IMR-90 (cell line): Measurements from ENCODE around the gene FXR2. TPM values are rescaled to one million over a fixed set of nuclear protein-coding genes. Genes with fewer than 3 reads are reported as not detected.

Source experiments
- ATAC-seq: fragments of 200-7000 bp; cut with Tn5 transposase; 2 replicates; pipeline ENCODE4 v1.9.1; 2020; ENCODE audit warnings: low read depth, mild to moderate bottlenecking, moderate library complexity
- BruUV-seq: library from RNA; stranded (reverse); fragments of 400-500 nt; replicated peaks from 2 replicates; lab custom pipeline; 2021; lab: Mats Ljungman, UMichigan
- CTCF ChIA-PET: fragments of 300-600 bp; formaldehyde crosslinking; extraction: SDS; loops from one replicate; lab custom pipeline; 2021; ENCODE audit warnings: antibody characterized with exemption; lab: Yijun Ruan, JAX
- POLR2A ChIA-PET: fragments of 300-600 bp; sonication (Branson Sonifier 250); formaldehyde crosslinking; loops from one replicate; lab custom pipeline; 2022; ENCODE audit warnings: antibody characterized with exemption; ENCODE audit not compliant: unreplicated experiment; lab: Charles Lee
- DNase-seq: peaks from one replicate; pipeline ENCODE4 v3.0.0; 2013
- H2AFZ ChIP-seq: replicated peaks from 2 replicates; pipeline ENCODE3; 2013; ENCODE audit warnings: low read length, mild to moderate bottlenecking; ENCODE audit not compliant: poor library complexity
- H2AK5ac ChIP-seq: 2 replicates; pipeline ENCODE4 v1.6.1; 2013; ENCODE audit warnings: low read depth, low read length, inconsistent platforms
- H2AK9ac ChIP-seq: replicated peaks from 2 replicates; pipeline ENCODE3; 2013; ENCODE audit warnings: mild to moderate bottlenecking, low read depth, low read length, moderate library complexity; ENCODE audit not compliant: poor library complexity
- H2BK120ac ChIP-seq: 2 replicates; pipeline ENCODE4 v1.6.1; 2013; ENCODE audit warnings: low read depth, low read length, inconsistent platforms
- H2BK15ac ChIP-seq: 3 replicates; pipeline ENCODE4 v1.6.1; 2013; ENCODE audit warnings: low read depth, low read length, inconsistent platforms
- H2BK20ac ChIP-seq: 2 replicates; pipeline ENCODE4 v1.6.1; 2013; ENCODE audit warnings: low read depth, mild to moderate bottlenecking, inconsistent platforms, low read length, moderate library complexity
- H2BK5ac ChIP-seq: 2 replicates; pipeline ENCODE4 v1.6.1; 2013; ENCODE audit warnings: mild to moderate bottlenecking, low read depth, low read length, inconsistent platforms; ENCODE audit not compliant: poor library complexity, severe bottlenecking
- H3K14ac ChIP-seq: replicated peaks from 2 replicates; pipeline ENCODE4 v1.6.1; 2013; ENCODE audit warnings: low read depth, low read length, inconsistent platforms
- H3K18ac ChIP-seq: 2 replicates; pipeline ENCODE4 v1.6.1; 2013; ENCODE audit warnings: low read depth, low read length, control low read depth
- H3K23ac ChIP-seq: 2 replicates; pipeline ENCODE4 v1.6.1; 2013; ENCODE audit warnings: low read depth, low read length, inconsistent platforms
- H3K27ac ChIP-seq: 2 replicates; pipeline ENCODE4 v1.5.1; 2013; ENCODE audit warnings: mild to moderate bottlenecking, control low read depth, low read length; ENCODE audit not compliant: insufficient read depth
- H3K27me3 ChIP-seq: 2 replicates; pipeline ENCODE4 v1.6.1; 2013; ENCODE audit warnings: low read length; ENCODE audit not compliant: control insufficient read depth, insufficient read depth
- H3K36me3 ChIP-seq: 2 replicates; pipeline ENCODE4 v1.6.1; 2013; ENCODE audit warnings: low read length, mixed read lengths; ENCODE audit not compliant: control insufficient read depth, insufficient read depth
- H3K4ac ChIP-seq: 2 replicates; pipeline ENCODE4 v1.6.1; 2013; ENCODE audit warnings: low read depth, low read length, inconsistent platforms
- H3K4me1 ChIP-seq: 2 replicates; pipeline ENCODE4 v1.6.1; 2013; ENCODE audit warnings: low read length, mixed read lengths; ENCODE audit not compliant: control insufficient read depth, insufficient read depth
- H3K4me2 ChIP-seq: 2 replicates; pipeline ENCODE4 v1.6.1; 2013; ENCODE audit warnings: low read depth, mild to moderate bottlenecking, control low read depth, low read length, moderate library complexity
- H3K4me3 ChIP-seq: 2 replicates; pipeline ENCODE4 v1.5.1; 2013; ENCODE audit warnings: low read depth, mild to moderate bottlenecking, control low read depth, low read length, moderate library complexity; ENCODE audit not compliant: insufficient read depth
- H3K56ac ChIP-seq: 2 replicates; pipeline ENCODE4 v1.6.1; 2013; ENCODE audit warnings: low read length, inconsistent platforms; ENCODE audit not compliant: insufficient read depth; ENCODE audit errors: extremely low read depth
- H3K79me1 ChIP-seq, 2 experiments: 2 replicates each; pipeline ENCODE4 v1.6.1; 2013; ENCODE audit warnings: low read length in 2 of 2, inconsistent platforms in 1 of 2, low read depth in 1 of 2
- H3K9ac ChIP-seq: 2 replicates; pipeline ENCODE4 v1.6.1; 2013; ENCODE audit warnings: low read depth, low read length, control low read depth
- H3K9me1 ChIP-seq: 2 replicates; pipeline ENCODE4 v1.6.1; 2013; ENCODE audit warnings: low read length, inconsistent platforms; ENCODE audit not compliant: insufficient read depth
- H3K9me3 ChIP-seq: 2 replicates; pipeline ENCODE4 v1.6.1; 2013; ENCODE audit warnings: low read length; ENCODE audit not compliant: control insufficient read depth, insufficient read depth
- H4K20me1 ChIP-seq: 2 replicates; pipeline ENCODE4 v1.6.1; 2013; ENCODE audit warnings: low read length, inconsistent platforms; ENCODE audit not compliant: insufficient read depth
- H4K5ac ChIP-seq: 2 replicates; pipeline ENCODE4 v1.6.1; 2013; ENCODE audit warnings: mild to moderate bottlenecking, low read depth, low read length, control low read depth
- H4K8ac ChIP-seq, 2 experiments: 2 replicates each; pipeline ENCODE4 v1.6.1; 2013; ENCODE audit warnings: low read depth in 2 of 2, low read length in 2 of 2, control low read depth in 1 of 2, inconsistent platforms in 1 of 2
- H4K91ac ChIP-seq: 2 replicates; pipeline ENCODE4 v1.6.1; 2013; ENCODE audit warnings: low read depth, low read length, inconsistent platforms; ENCODE audit not compliant: insufficient read depth
- BHLHE40 ChIP-seq: fragments of 150-350 bp; IDR thresholded peaks from 2 replicates; pipeline ENCODE4 v1.6.1; 2016; ENCODE audit warnings: mild to moderate bottlenecking, low read depth, low read length
- CEBPB ChIP-seq: IDR thresholded peaks from 2 replicates; pipeline ENCODE4 v1.6.1; 2012; ENCODE audit warnings: low read depth, low read length, improper control_type of control experiment
- CHD1 ChIP-seq: IDR thresholded peaks from 2 replicates; pipeline ENCODE4 v1.6.1; 2012; ENCODE audit warnings: low read depth, low read length, improper control_type of control experiment
- CTCF ChIP-seq: conservative IDR thresholded peaks from 2 replicates; pipeline ENCODE4 v1.5.1; 2012; ENCODE audit warnings: mild to moderate bottlenecking, low read depth, low read length, improper control_type of control experiment
- ELK1 ChIP-seq: fragments of 150-350 bp; IDR thresholded peaks from 2 replicates; pipeline ENCODE4 v1.6.1; 2016; ENCODE audit warnings: low read depth, mild to moderate bottlenecking, low read length, moderate library complexity, borderline replicate concordance
- FOS ChIP-seq: fragments of 150-350 bp; IDR thresholded peaks from 2 replicates; pipeline ENCODE4 v1.6.1; 2016; ENCODE audit warnings: low read depth, low read length
- MAFK ChIP-seq: IDR thresholded peaks from 2 replicates; pipeline ENCODE4 v1.6.1; 2012; ENCODE audit warnings: low read depth, low read length, improper control_type of control experiment
- MXI1 ChIP-seq: IDR thresholded peaks from 2 replicates; pipeline ENCODE4 v1.6.1; 2012; ENCODE audit warnings: low read depth, mild to moderate bottlenecking, low read length, moderate library complexity, borderline replicate concordance
- NFE2L2 ChIP-seq: fragments of 150-350 bp; IDR thresholded peaks from 2 replicates; pipeline ENCODE4 v1.6.1; 2016; ENCODE audit warnings: low read depth, mild to moderate bottlenecking, low read length
- POLR2A ChIP-seq: IDR thresholded peaks from 2 replicates; pipeline ENCODE4 v1.6.1; 2012; ENCODE audit warnings: mild to moderate bottlenecking, low read depth, low read length
- RAD21 ChIP-seq: IDR thresholded peaks from 2 replicates; pipeline ENCODE4 v1.6.1; 2012; ENCODE audit warnings: low read length, improper control_type of control experiment
- RCOR1 ChIP-seq: IDR thresholded peaks from 2 replicates; pipeline ENCODE4 v1.6.1; 2012; ENCODE audit warnings: mild to moderate bottlenecking, low read length, improper control_type of control experiment; ENCODE audit not compliant: insufficient replicate concordance
- RFX5 ChIP-seq: IDR thresholded peaks from 2 replicates; pipeline ENCODE4 v1.8.0; 2012; ENCODE audit warnings: low read depth, mild to moderate bottlenecking, low read length, moderate library complexity
- SMC3 ChIP-seq: fragments of 150-350 bp; IDR thresholded peaks from 2 replicates; pipeline ENCODE4 v1.6.1; 2016; ENCODE audit warnings: low read depth, mild to moderate bottlenecking, antibody characterized with exemption, low read length, moderate library complexity
- USF2 ChIP-seq: fragments of 150-350 bp; IDR thresholded peaks from 2 replicates; pipeline ENCODE4 v1.6.1; 2017; ENCODE audit warnings: mild to moderate bottlenecking, antibody characterized with exemption, low read length, low read depth
- WGBS, 2 experiments: methylation state at CpG; one replicate each; pipeline versions ENCODE4 v1.1.5 to v1.1.7; 2013; ENCODE audit warnings: missing lambda C conversion rate in 2 of 2; ENCODE audit not compliant: insufficient read length in 1 of 2; ENCODE audit errors: extremely low coverage in 2 of 2; 5-methylcytosine and 5-hydroxymethylcytosine counted together
- dilution Hi-C: fragments of 300-500 bp; cut with HindIII; formaldehyde crosslinking; loops from one replicate; pipeline ENCODE4 v1.14.3; 2018; ENCODE audit warnings: low sequenced_read_pairs; ENCODE audit not compliant: unreplicated experiment
- in situ Hi-C: fragments of 300-500 bp; cut with MboI; formaldehyde crosslinking; loops from 3 replicates; pipeline ENCODE4 v1.14.3; 2019; ENCODE audit warnings: low sequenced_read_pairs, inconsistent platforms, mixed read lengths
- intact Hi-C: fragments of 100-400 bp; cut with micrococcal nuclease; formaldehyde crosslinking; loops from 2 replicates; pipeline ENCODE4 v1.10.0; 2022
- polyA plus RNA-seq, 3 experiments: library from polyadenylated mRNA; depleted of rRNA; stranded (reverse); fragments of >200 nt; gene quantifications; 2 replicates each; pipeline ENCODE4 v1.2.3, GENCODE V29; 2012; ENCODE audit warnings: low replicate concordance in 1 of 3
- total RNA-seq: library from RNA; depleted of rRNA; stranded (reverse); fragments of >200 nt; gene quantifications from 2 replicates; pipeline ENCODE4 v1.2.3, GENCODE V29; 2012

The FXR2 gene
- total and polyA plus RNA-seq, 2 of the 4 experiments (the other 2 are of a cell fraction): 39.1 to 55.9 TPM

- H3K4me3 ChIP-seq: peak overlapping the region; percentile 30; the same call in 1 of the 2 replicates
- TF ChIP-seq NFE2L2 (no peak), FOS (no peak), RCOR1 (no peak), CHD1 (no peak), MAFK (no peak), SMC3 (no peak), ELK1 (no peak), CEBPB (no peak), USF2 (no peak), POLR2A (no peak), CTCF (no peak), BHLHE40 (no peak), RAD21 (no peak), RFX5 (no peak), MXI1 (no peak)
These were observed 37.1 kb upstream of the FXR2 start for GRCh38 chr17:7651665-7652387.

More at GRCh38 chr17:7651665-7652387, 37.1 kb upstream of the FXR2 start:
- Histone ChIP-seq H2BK15ac (no peak overlapping the region), H3K27ac (no peak overlapping the region), H3K56ac (no peak overlapping the region), H3K9me1 (no peaks in the 10 kb centered on the region), H3K14ac (no peak overlapping the region), H3K27me3 (peaks cover 61% of the 10 kb centered on the region), H3K23ac (no peak overlapping the region), H2BK5ac (no peak overlapping the region), H4K91ac (no peak overlapping the region), H3K4me2 (peak overlapping the region; percentile 93), H2AFZ (peak overlapping the region; percentile 58), H4K8ac (no peak overlapping the region), H3K4ac (no peak overlapping the region), H3K9ac (no peak overlapping the region), H3K9me3 (no peaks in the 10 kb centered on the region; the same call in 1 of the 2 replicates), H4K20me1 (no peaks in the 10 kb centered on the region; the same call in none of the 2 replicates), H3K36me3 (no peaks in the 10 kb centered on the region), H2AK5ac (no peak overlapping the region), H2AK9ac (no peak overlapping the region), H2BK120ac (no peak overlapping the region), H3K79me1 (no peaks in the 10 kb centered on the region), H3K18ac (no peak overlapping the region), H3K4me1 (peaks cover 6% of the 10 kb centered on the region; the same call in 1 of the 2 replicates), H4K5ac (no peak overlapping the region), H2BK20ac (no peak overlapping the region)
- CTCF ChIA-PET: no interaction called here
- BruUV-seq: no TSS peak
- intact Hi-C loops (no loop called here), in situ Hi-C loops (no loop called here), dilution Hi-C loops (no loop called here)
- POLR2A ChIA-PET: interaction anchor here (0.6 kb wide), 1 partner anchor 735 kb away, joined by 4 read pairs; no protein-coding TSS in a partner anchor
- DNase-seq: no peak
- ATAC-seq: no peak
- WGBS, 2 experiments: 5% methylated on average over 19 of the region's 54 CpGs; no CpG with 5 or more reads in 1 of the 2 experiments
